GM19351 (cell line): ENCODE results near the gene S100A5.
"Not testable (repeated sequence)": the region's sequence is repeated elsewhere in the genome, so short reads cannot be mapped to it uniquely, and the experiment has no call there.

ENCODE experiments used
- ATAC-seq: cut with Tn5 transposase; IDR thresholded peaks from one replicate; pipeline ENCODE4 v1.9.1; 2021; ENCODE audit warnings: mild to moderate bottlenecking, moderate library complexity; ENCODE audit not compliant: unreplicated experiment

The S100A5 gene

GRCh38 chr1:153535242-153536011 lies 5.3 kb downstream of the S100A5 start, which contains the start of gene S100A6:
Gene S100A6, minus strand, starts transcription at chr1:153535991. Its CDS starts 652 bp downstream, at chr1:153535339.
- no peak for ATAC-seq

GRCh38 chr1:153534925-153535241 lies 5.9 kb downstream of the S100A5 start:
- no peak for ATAC-seq

- no peak for ATAC-seq
Observed at GRCh38 chr1:153534226-153534924, 6.4 kb downstream of the S100A5 start.

- no peak for ATAC-seq
Observed at GRCh38 chr1:153533689-153534201, 7.0 kb downstream of the S100A5 start.

GRCh38 chr1:153532769-153533599 lies 7.8 kb downstream of the S100A5 start:
- no peak for ATAC-seq

- no peak for ATAC-seq
Observed at GRCh38 chr1:153532181-153532580, 8.6 kb downstream of the S100A5 start.

- no peak for ATAC-seq
Observed at GRCh38 chr1:153531638-153532037, 9.1 kb downstream of the S100A5 start.

DNA sequence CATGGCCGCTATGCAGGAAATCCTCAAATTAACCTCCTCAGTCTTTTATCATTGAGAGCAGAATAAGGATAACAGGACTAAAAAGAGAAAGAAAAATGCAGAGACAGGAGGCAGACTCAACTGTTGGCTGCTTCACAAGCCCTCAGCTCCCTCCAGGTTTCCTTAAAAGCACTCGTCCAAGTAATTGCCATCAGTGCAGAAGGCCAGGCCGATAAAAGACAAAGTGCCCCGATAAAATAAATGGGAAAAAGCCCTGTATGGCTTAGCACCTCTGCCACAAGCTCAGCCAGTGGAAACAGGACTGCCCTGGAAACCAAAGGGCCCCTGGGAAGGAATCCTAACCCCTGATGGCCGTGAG lies 13.1 kb downstream of the S100A5 start:
- ATAC-seq: no peak

GRCh38 chr1:153527023-153527682 lies 13.6 kb downstream of the S100A5 start:
- ATAC-seq: no peak

DNA sequence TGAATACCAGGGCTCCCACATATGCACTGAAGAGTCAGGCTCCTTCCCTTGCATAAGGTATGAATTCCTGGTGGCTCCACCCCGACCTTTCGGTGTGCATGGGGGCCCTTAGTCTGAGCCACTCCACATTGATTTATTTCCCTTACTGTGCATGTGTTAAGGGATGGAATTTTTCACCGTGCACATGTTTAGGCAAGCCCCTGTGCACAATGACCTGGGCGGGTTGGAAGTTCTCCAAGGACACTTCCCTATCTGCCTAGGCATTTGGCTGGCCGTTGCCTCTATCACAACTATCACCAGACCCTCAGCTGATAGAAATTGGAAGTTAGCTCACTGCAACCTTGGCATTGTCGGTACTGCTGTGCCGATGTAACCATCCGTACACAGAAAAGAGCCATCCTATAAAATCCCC lies 14.6 kb downstream of the S100A5 start:
- ATAC-seq: no peak

DNA sequence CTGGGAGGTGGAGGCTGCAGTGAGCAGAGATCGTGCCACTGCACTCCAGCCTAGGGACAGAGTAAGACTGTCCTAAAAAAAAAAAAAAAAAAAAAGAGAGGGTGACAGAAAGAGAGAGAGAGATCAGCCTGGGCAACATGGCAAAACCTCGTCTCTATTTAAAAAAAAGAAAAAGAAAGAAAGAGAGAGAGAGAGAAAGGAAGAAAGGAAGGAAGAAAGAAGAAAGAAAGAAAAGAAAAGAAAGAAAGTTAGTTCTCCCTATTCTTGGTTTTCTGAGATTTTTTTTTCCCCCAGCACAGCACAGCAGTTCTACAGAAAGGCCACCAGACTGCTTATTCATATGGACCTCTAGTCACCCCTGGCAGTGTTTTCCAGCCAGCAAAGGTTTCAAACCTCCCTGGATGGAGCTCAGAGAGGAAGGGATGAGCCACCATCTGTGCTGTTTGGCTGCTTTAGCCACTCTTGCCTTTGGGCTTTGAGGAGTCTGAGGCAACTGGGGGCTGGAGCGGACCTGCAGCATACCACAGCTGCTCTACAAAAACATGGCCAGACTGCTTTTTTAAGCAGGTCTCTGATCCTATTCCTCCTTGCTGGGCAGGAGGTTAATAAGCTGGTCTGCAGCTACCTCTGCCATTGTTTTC lies 15.5 kb downstream of the S100A5 start:
- no peak for ATAC-seq

- not testable (repeated sequence) for ATAC-seq
Observed at GRCh38 chr1:153522353-153523048, 18.2 kb downstream of the S100A5 start.

- not testable (repeated sequence) for ATAC-seq
Observed at GRCh38 chr1:153521808-153522207, 18.9 kb downstream of the S100A5 start.

DNA sequence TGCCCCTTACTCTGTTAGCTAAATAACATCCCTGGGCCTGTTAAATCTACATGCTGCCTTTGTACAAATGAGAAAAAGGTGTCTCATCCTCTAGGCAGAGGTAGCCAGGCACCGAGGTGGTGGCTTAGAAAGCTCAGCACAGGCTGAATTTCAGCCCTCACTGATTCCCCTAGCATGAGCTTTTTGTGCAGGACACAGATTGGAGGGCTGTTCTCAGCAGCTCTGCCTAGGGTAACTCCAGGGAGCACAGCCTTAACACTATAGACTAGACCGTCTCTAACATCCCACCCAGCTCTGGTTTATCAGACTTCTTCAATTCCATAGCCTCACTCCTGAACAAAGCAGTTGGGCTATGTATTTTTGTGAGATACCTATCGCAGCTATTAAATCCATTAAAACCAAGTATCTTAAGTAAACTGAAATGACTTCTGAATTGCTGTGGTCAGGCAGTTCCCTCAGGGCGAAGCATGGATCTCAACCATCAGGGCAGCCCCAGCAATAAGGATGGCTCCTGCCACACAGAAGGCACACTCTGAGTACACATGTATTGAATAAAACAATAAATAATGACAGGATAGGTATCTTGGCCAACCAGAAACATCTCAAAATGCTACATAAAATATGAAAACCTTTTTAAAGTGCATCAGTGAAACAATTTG lies 19.8 kb downstream of the S100A5 start:
- ATAC-seq: no peak

DNA sequence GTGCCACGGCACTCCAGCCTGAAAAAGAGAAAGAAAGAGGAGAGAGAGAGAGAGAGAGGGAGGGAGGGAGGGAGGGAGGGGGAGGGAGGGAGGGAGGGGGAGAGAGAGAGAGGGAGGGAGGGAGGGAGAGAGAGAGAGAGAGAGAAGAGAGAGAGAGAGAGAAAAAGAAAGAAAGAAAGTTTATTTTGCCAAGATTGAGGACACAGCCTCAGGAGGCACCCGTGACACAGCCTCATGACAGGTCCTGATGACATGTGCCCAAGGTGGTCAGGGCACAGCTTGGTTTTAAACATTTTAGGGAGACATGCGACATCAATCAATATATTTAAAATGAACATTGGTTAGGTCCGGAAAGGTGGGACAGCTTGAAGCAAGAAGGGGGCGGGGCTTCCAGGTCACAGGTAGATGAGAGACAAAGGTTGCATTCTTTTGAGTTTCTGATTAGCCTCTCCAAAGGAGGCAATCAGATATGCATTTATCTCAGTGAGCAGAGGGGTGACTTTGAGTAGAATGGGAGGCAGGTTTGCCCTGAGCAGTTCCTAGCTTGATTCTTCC lies 20.5 kb downstream of the S100A5 start:
- not testable (repeated sequence) for ATAC-seq

DNA sequence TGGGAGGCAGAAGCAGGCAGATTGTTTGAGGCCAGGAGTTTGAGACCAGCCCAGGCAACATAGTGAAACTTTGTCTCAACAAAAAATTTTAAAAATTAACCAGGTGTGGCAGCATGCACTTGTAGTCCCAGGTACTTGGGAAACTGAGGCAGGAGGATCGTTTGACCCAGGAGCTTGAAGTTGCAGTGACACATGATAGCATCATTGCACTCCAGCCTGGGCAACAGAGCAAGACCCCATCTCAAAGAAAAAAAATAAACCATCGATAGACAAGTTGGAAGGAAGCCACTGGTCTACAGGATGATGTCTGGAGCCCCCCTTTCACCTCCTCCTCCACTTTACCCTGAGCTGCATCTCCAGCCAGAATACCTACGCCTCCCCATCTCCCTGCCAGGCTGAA lies 21.5 kb downstream of the S100A5 start:
- no peak for ATAC-seq

GRCh38 chr1:153515504-153516394 lies 25.0 kb downstream of the S100A5 start:
- ATAC-seq: no peak

DNA sequence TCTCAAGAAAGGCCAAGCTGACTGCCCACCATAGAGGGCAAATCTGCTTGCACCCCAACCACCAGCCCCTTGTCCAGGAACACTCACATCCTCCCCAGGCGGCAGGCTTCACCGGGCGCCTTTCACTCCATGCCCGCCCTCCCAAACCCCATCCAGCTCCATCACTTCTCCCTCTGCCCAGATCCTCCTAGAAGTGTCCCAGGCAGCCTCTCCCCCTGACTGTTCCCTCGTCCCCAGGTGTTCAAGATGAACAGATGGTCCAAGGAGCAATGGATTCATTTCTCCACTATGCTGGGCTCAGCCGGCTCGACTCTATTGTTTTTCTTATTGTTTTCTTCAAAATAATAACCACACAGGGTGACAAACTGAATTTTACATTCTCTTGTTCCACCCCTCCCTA lies 27.1 kb downstream of the S100A5 start:
- ATAC-seq: no peak
